GM12865 (cell line): ENCODE results near the gene SYDE1.

Source experiments
- DNase-seq: peaks from one replicate; pipeline ENCODE4 v3.0.0; 2010; ENCODE audit warnings: low read depth
- H3K4me3 ChIP-seq: 2 replicates; pipeline ENCODE4 v1.5.1; 2011; ENCODE audit warnings: mild to moderate bottlenecking, low read depth, low read length, control low read depth
- CTCF ChIP-seq: IDR thresholded peaks from 2 replicates; pipeline ENCODE4 v1.5.1; 2011; ENCODE audit warnings: low read length, control low read depth, low read depth, inconsistent platforms; ENCODE audit not compliant: insufficient read depth; ENCODE audit errors: missing control alignments

The SYDE1 gene

GRCh38 chr19:15120135-15121026, 13.2 kb downstream of the SYDE1 start:
- no peak for DNase-seq
- no peak for TF ChIP-seq CTCF
- H3K4me3 ChIP-seq, result no peak overlapping the region

GRCh38 chr19:15122331-15123030, 15.3 kb downstream of the SYDE1 start:
- DNase-seq, result no peak
- no peak for TF ChIP-seq CTCF
- H3K4me3 ChIP-seq, result no peak overlapping the region

GRCh38 chr19:15123031-15123890, 16.1 kb downstream of the SYDE1 start:
- no peak overlapping the region for H3K4me3 ChIP-seq
- no peak for DNase-seq
- TF ChIP-seq CTCF, result no peak

- DNase-seq, result no peak
- peak overlapping the region; percentile 78; the same call in 1 of the 2 replicates for H3K4me3 ChIP-seq
- TF ChIP-seq CTCF, result no peak
Measured at GRCh38 chr19:15123900-15124299, 16.7 kb downstream of the SYDE1 start.

GRCh38 chr19:15124572-15125231, 17.5 kb downstream of the SYDE1 start:
- peak overlapping the region; percentile 78 for H3K4me3 ChIP-seq
- TF ChIP-seq CTCF, result no peak
- DNase-seq, result peak; percentile 21
